Suprapubic skin (tissue), 4 donors: ENCODE results near the gene TNFRSF9.

Experiments used
- EP300 ChIP-seq: sonication (generic); formaldehyde crosslinking; IDR thresholded peaks from one replicate; pipeline ENCODE4 v1.6.1; 2017; ENCODE audit warnings: antibody characterized with exemption
- POLR2A ChIP-seq, 2 donors: fragments of 450-650 bp; IDR thresholded peaks; one replicate each; pipeline ENCODE4 v1.6.1; 2017; ENCODE audit warnings: antibody characterized with exemption in 2 of 2, mild to moderate bottlenecking in 2 of 2, moderate library complexity in 2 of 2
- POLR2AphosphoS5 ChIP-seq, 3 donors: sonication (generic); formaldehyde crosslinking; IDR thresholded peaks; one replicate each; pipeline ENCODE4 v1.6.1; 2017; ENCODE audit warnings: antibody characterized with exemption in 3 of 3
- TF ChIP-seq, protein P1 (sequence below), 2 donors: fragments of 200-600 bp in 1 of 2; fragments of 450-650 bp in 1 of 2; sonication (generic) in 1 of 2; IDR thresholded peaks; one replicate each; pipeline ENCODE4 v1.5.1; 2016 to 2019; ENCODE audit warnings: antibody characterized with exemption in 2 of 2, mild to moderate bottlenecking in 1 of 2, moderate library complexity in 1 of 2

- TF ChIP-seq, protein P1, sequence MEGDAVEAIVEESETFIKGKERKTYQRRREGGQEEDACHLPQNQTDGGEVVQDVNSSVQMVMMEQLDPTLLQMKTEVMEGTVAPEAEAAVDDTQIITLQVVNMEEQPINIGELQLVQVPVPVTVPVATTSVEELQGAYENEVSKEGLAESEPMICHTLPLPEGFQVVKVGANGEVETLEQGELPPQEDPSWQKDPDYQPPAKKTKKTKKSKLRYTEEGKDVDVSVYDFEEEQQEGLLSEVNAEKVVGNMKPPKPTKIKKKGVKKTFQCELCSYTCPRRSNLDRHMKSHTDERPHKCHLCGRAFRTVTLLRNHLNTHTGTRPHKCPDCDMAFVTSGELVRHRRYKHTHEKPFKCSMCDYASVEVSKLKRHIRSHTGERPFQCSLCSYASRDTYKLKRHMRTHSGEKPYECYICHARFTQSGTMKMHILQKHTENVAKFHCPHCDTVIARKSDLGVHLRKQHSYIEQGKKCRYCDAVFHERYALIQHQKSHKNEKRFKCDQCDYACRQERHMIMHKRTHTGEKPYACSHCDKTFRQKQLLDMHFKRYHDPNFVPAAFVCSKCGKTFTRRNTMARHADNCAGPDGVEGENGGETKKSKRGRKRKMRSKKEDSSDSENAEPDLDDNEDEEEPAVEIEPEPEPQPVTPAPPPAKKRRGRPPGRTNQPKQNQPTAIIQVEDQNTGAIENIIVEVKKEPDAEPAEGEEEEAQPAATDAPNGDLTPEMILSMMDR (IDR thresholded peaks at IDR 0.05): no peak
- TF ChIP-seq EP300 (no peak), POLR2AphosphoS5 (IDR thresholded peaks at IDR 0.05) (no peak), POLR2A (IDR thresholded peaks at IDR 0.05) (no peak)
These were observed 21.3 kb upstream of the TNFRSF9 start for GRCh38 chr1:7962014-7962335.
